Activated T-helper 17 cell treated with anti-CD3 and anti-CD28 coated beads, Interleukin-2, amount 50 U/mL, for 72 hours (primary cell): ENCODE results near the gene SPRR2G. TPM values are rescaled to one million over a fixed set of nuclear protein-coding genes. Genes with fewer than 3 reads are reported as not detected.
"Not testable (repeated sequence)": the region's sequence is repeated elsewhere in the genome, so short reads cannot be mapped to it uniquely, and the experiment has no call there.

Experiments used
- ATAC-seq: fragments of 150-1000 bp; cut with Tn5 transposase; replicated peaks from 2 replicates; pipeline ENCODE4 v1.10.0; 2021; ENCODE audit warnings: mild to moderate bottlenecking, moderate library complexity
- H3K27ac Mint-ChIP-seq: one replicate; pipeline ENCODE4 v1.8.0; 2022; ENCODE audit warnings: mixed read lengths
- H3K27me3 Mint-ChIP-seq: one replicate; pipeline ENCODE4 v1.8.0; 2022; ENCODE audit warnings: mixed read lengths
- H3K36me3 Mint-ChIP-seq: one replicate; pipeline ENCODE4 v1.8.0; 2022; ENCODE audit warnings: low read depth, mild to moderate bottlenecking, mixed read lengths
- H3K4me1 Mint-ChIP-seq: one replicate; pipeline ENCODE4 v1.8.0; 2022; ENCODE audit warnings: mixed read lengths
- H3K4me3 Mint-ChIP-seq: one replicate; pipeline ENCODE4 v1.8.0; 2022; ENCODE audit warnings: mild to moderate bottlenecking, mixed read lengths
- H3K9me3 Mint-ChIP-seq: one replicate; pipeline ENCODE4 v1.8.0; 2022; ENCODE audit warnings: mixed read lengths
- total RNA-seq, 2 donors: library from RNA; stranded (reverse); gene quantifications; one replicate each; pipeline ENCODE4 v1.2.3, GENCODE V29; 2022

Gene SPRR2G
- not detected for total RNA-seq

- no peak within 1 kb of the TSS for H3K4me3 Mint-ChIP-seq
- H3K9me3 Mint-ChIP-seq = no peaks in the 10 kb centered on the region
- H3K27me3 Mint-ChIP-seq = peaks cover 35% of the 10 kb centered on the region
- no peaks in the 10 kb centered on the region for H3K4me1 Mint-ChIP-seq
- no peaks in the 10 kb centered on the region for H3K36me3 Mint-ChIP-seq
- no peak for ATAC-seq
- H3K27ac Mint-ChIP-seq = no peak within 1 kb of the TSS
Measured at GRCh38 chr1:153150846-153151245, at the start of gene SPRR2G. Gene SPRR2G, minus strand, starts transcription at chr1:153150890. Its CDS starts 780 bp downstream, at chr1:153150110.

DNA sequence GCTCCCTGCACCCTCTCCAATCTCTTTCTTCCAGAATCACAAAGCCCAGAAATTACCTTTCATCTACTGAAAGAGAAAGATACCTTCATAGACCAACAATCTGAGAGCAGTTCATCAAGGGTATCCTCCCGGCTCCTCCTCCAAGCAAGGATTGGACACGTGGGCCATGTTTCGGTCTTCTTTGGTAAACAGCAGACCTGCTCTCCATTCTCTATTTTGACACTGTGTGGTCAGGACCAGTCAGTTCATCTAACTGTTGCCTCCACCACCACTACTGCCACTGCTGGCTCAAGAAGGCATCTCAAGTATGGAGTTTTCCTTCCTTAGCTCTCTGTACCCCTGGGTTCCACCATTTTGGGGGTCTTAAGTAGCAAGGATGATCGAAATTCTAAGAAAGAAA is 44.5 kb upstream of the SPRR2G start:
- Mint-ChIP-seq H3K4me3 (no peak overlapping the region), H3K27me3 (peaks cover 51% of the 10 kb centered on the region), H3K4me1 (no peaks in the 10 kb centered on the region), H3K9me3 (no peaks in the 10 kb centered on the region), H3K27ac (no peak overlapping the region), H3K36me3 (no peaks in the 10 kb centered on the region)
- no peak for ATAC-seq

DNA sequence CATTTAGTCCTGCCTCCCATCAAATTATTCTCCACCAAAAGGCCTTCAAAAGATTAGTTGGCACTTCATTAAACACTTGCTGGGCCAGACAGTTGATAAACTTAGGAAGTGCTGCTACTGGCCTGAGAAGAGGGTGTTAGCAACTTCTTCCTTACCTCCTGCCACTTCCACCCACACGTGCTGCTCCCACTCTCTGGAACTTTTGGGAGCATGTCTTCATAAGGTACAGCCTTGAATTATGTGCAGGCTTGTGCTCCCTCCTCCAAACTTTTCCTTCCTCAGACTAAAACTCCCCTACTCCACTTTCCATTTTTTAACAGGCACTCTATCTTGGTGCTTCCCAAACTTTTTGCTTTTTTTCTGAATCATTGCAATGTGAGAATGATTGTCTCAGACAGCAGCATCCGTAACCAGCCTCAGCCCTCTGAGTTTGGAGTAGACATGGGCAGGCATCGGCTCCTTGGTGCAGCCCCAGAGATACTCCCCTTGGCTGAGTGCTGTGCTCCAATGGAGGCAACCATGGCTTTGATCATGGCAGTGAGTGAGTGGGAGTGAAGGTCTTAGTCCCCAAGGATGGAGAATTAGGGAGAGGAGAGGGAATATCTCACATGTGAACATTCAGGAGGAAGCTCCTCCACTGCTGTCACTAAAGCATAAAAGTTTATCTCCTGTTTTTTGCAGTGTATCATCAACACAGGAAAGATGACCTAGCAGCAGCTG is 43.8 kb upstream of the SPRR2G start:
- H3K36me3 Mint-ChIP-seq = no peaks in the 10 kb centered on the region
- H3K4me1 Mint-ChIP-seq = no peaks in the 10 kb centered on the region
- H3K27ac Mint-ChIP-seq = no peak overlapping the region
- H3K9me3 Mint-ChIP-seq = no peaks in the 10 kb centered on the region
- peaks cover 50% of the 10 kb centered on the region for H3K27me3 Mint-ChIP-seq
- ATAC-seq = no peak
- no peak overlapping the region for H3K4me3 Mint-ChIP-seq

DNA sequence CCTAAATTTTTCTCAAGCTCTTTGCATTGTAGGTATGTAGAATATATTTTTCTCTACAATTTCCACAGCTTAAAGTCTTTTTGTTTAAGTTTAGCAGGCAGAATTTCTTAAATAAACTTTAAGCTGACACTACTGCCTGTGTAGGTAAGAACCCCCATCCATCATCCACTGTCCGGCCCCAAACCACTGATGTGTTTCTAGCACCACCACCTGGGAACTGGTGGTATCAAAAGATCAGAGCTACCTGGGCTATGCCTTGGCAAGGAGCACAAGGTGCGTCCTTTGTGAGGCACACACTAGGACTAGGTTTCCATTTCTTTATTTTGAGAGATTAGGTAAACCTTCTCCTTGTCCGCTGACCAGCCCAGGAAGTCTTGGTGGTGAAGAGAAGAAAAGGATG is 42.0 kb upstream of the SPRR2G start:
- Mint-ChIP-seq H3K4me3 (no peak overlapping the region), H3K27me3 (peaks cover 42% of the 10 kb centered on the region), H3K36me3 (no peaks in the 10 kb centered on the region), H3K27ac (no peak overlapping the region), H3K4me1 (no peaks in the 10 kb centered on the region), H3K9me3 (no peaks in the 10 kb centered on the region)
- ATAC-seq = no peak

GRCh38 chr1:153190373-153190772 is 39.7 kb upstream of the SPRR2G start:
- Mint-ChIP-seq H3K4me1 (no peaks in the 10 kb centered on the region), H3K27me3 (peaks cover 55% of the 10 kb centered on the region), H3K9me3 (peaks cover 14% of the 10 kb centered on the region), H3K4me3 (no peak overlapping the region), H3K36me3 (no peaks in the 10 kb centered on the region), H3K27ac (no peak overlapping the region)
- ATAC-seq = no peak

GRCh38 chr1:153188301-153188700 is 37.6 kb upstream of the SPRR2G start:
- not testable (repeated sequence) for ATAC-seq, H3K27ac Mint-ChIP-seq, H3K4me1 Mint-ChIP-seq, H3K36me3 Mint-ChIP-seq, H3K4me3 Mint-ChIP-seq
- H3K27me3 Mint-ChIP-seq = peaks cover 46% of the 10 kb centered on the region
- peaks cover 15% of the 10 kb centered on the region for H3K9me3 Mint-ChIP-seq

DNA sequence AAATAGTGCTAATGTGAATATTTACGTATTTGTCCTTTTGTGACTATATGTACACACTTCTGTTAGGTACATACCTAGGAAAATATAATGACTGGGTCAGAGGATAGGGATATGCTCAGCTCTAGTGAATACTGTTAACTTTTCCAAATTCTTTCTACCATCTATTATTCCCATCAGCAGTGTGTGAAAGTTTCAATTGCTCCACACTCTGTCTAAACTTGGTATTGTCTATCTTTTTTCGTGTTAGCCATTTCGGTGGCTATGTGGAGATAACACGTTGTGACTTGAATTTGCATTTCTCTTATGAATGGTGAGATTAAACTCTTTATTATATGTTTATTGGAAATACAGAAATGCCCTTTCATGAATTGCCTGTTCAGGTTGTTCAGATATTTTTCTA is 29.9 kb upstream of the SPRR2G start:
- Mint-ChIP-seq H3K9me3 (peaks cover 2% of the 10 kb centered on the region), H3K4me3 (no peak overlapping the region), H3K27ac (no peak overlapping the region), H3K27me3 (peaks cover 19% of the 10 kb centered on the region), H3K36me3 (no peaks in the 10 kb centered on the region), H3K4me1 (no peaks in the 10 kb centered on the region)
- ATAC-seq = no peak

- no peak overlapping the region for H3K27ac Mint-ChIP-seq
- ATAC-seq = no peak
Measured at GRCh38 chr1:153178922-153179321, 28.2 kb upstream of the SPRR2G start.

GRCh38 chr1:153174624-153175023 is 23.9 kb upstream of the SPRR2G start:
- Mint-ChIP-seq H3K27me3 (peaks cover 35% of the 10 kb centered on the region), H3K36me3 (no peaks in the 10 kb centered on the region), H3K9me3 (no peaks in the 10 kb centered on the region), H3K4me3 (no peak overlapping the region), H3K4me1 (no peaks in the 10 kb centered on the region), H3K27ac (no peak overlapping the region)
- ATAC-seq = no peak

More at GRCh38 chr1:153178922-153179321, 28.2 kb upstream of the SPRR2G start:
- H3K27me3 Mint-ChIP-seq = peaks cover 26% of the 10 kb centered on the region
- no peaks in the 10 kb centered on the region for H3K9me3 Mint-ChIP-seq
- H3K4me1 Mint-ChIP-seq = no peaks in the 10 kb centered on the region
- no peaks in the 10 kb centered on the region for H3K36me3 Mint-ChIP-seq
- H3K4me3 Mint-ChIP-seq = no peak overlapping the region

GRCh38 chr1:153168686-153169085 is 18.0 kb upstream of the SPRR2G start:
- Mint-ChIP-seq H3K9me3 (no peaks in the 10 kb centered on the region), H3K27ac (no peak overlapping the region), H3K4me3 (no peak overlapping the region), H3K4me1 (no peaks in the 10 kb centered on the region), H3K27me3 (peaks cover 38% of the 10 kb centered on the region), H3K36me3 (no peaks in the 10 kb centered on the region)
- no peak for ATAC-seq

DNA sequence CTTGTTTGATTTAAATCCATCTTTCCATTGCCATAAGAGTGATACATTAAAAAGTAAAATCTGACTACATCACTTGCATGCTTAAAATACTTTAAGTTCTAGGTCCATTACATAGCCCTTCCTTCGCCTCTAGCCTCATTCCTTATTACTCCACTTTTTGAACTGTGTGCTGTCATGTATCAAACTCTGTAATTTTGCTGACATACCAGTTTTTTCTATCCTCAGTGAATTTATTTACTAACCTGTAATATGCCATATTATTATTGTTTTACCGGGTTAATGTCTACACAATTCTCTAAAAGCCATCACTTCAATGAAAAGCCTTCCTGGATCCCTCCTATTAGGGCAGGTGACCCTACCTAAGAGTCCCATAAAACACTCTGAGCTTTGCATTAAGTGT is 4.9 kb upstream of the SPRR2G start:
- ATAC-seq = no peak
- Mint-ChIP-seq H3K4me3 (no peak overlapping the region), H3K27me3 (peaks cover 28% of the 10 kb centered on the region), H3K27ac (no peak overlapping the region), H3K4me1 (no peaks in the 10 kb centered on the region), H3K36me3 (no peaks in the 10 kb centered on the region), H3K9me3 (peaks cover 6% of the 10 kb centered on the region)

GRCh38 chr1:153152481-153152880 is 1.8 kb upstream of the SPRR2G start:
- peaks cover 33% of the 10 kb centered on the region for H3K27me3 Mint-ChIP-seq
- no peaks in the 10 kb centered on the region for H3K4me1 Mint-ChIP-seq
- no peak for ATAC-seq
- H3K9me3 Mint-ChIP-seq = no peaks in the 10 kb centered on the region
- H3K27ac Mint-ChIP-seq = no peak overlapping the region
- no peaks in the 10 kb centered on the region for H3K36me3 Mint-ChIP-seq
- H3K4me3 Mint-ChIP-seq = no peak overlapping the region

DNA sequence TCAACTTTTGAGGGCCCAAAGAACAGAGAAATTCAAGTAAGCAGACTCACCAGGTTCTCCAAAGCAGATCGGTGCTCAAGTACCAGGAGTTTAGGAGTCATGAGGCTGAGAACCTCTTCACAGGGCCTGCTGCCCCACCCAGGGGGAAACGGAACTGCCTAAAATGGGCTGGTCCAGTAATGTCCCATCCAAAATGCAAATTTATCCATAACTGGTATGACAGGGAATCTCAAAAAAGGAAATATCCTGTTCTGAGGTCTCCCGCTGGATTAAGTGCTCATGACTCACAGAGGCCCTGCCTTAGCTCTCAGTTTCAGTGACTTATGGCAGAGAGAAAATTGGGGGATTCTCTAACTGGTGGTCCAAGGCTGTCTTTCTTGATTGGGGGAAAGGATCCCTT is 9.3 kb downstream of the SPRR2G start:
- Mint-ChIP-seq H3K27ac (no peak overlapping the region), H3K27me3 (peaks cover 45% of the 10 kb centered on the region), H3K4me1 (no peaks in the 10 kb centered on the region), H3K4me3 (no peak overlapping the region), H3K36me3 (no peaks in the 10 kb centered on the region), H3K9me3 (no peaks in the 10 kb centered on the region)
- ATAC-seq = no peak

- peaks cover 44% of the 10 kb centered on the region for H3K27me3 Mint-ChIP-seq
- H3K27ac Mint-ChIP-seq = no peak overlapping the region
Measured at GRCh38 chr1:153140484-153140883, 10.2 kb downstream of the SPRR2G start.

GRCh38 chr1:153133743-153134142 is 16.9 kb downstream of the SPRR2G start:
- Mint-ChIP-seq H3K9me3 (no peaks in the 10 kb centered on the region), H3K27me3 (peaks cover 54% of the 10 kb centered on the region), H3K36me3 (no peaks in the 10 kb centered on the region), H3K4me1 (no peaks in the 10 kb centered on the region), H3K4me3 (no peak overlapping the region), H3K27ac (no peak overlapping the region)
- ATAC-seq = no peak

More at GRCh38 chr1:153140484-153140883, 10.2 kb downstream of the SPRR2G start:
- no peak overlapping the region for H3K4me3 Mint-ChIP-seq
- H3K9me3 Mint-ChIP-seq = no peaks in the 10 kb centered on the region
- no peak for ATAC-seq
- H3K36me3 Mint-ChIP-seq = no peaks in the 10 kb centered on the region
- no peaks in the 10 kb centered on the region for H3K4me1 Mint-ChIP-seq

DNA sequence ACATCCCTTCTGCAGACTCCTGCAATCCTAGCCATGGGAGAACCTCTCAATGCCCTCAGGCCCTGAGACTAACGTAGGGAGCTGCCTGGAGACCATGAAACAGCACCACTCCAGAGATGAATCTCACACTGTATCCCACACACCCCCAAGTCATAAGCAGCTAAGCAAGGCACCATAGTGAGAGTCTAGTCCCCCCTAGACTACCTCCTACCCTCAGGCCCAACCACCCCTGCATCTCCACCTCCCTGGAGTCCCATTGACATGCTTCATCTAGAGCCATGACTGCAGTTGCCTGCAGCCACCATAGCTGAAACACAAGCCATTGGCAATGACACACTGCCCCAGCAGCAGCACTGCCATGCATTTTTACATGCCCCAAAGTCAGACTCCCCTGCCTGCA is 17.4 kb downstream of the SPRR2G start:
- Mint-ChIP-seq H3K4me3 (no peak overlapping the region), H3K9me3 (no peaks in the 10 kb centered on the region), H3K27me3 (peaks cover 54% of the 10 kb centered on the region), H3K4me1 (no peaks in the 10 kb centered on the region), H3K36me3 (no peaks in the 10 kb centered on the region), H3K27ac (no peak overlapping the region)
- ATAC-seq = no peak
